NT2/D1 (cell line): ENCODE data around the gene SIT1.

Source experiments
- DNase-seq: peaks from one replicate; pipeline ENCODE4 v3.0.0-alpha.2; 2011; ENCODE audit warnings: low read depth, low spot score
- H3K27me3 ChIP-seq: 2 replicates; pipeline ENCODE4 v1.6.0; 2011; ENCODE audit warnings: mild to moderate bottlenecking; ENCODE audit not compliant: insufficient read length, insufficient read depth
- H3K36me3 ChIP-seq: 2 replicates; pipeline ENCODE4 v1.6.1; 2011; ENCODE audit warnings: mild to moderate bottlenecking, low read length, mixed read lengths; ENCODE audit not compliant: insufficient read depth, insufficient read length
- H3K4me1 ChIP-seq: 2 replicates; pipeline ENCODE4 v1.5.1; 2011; ENCODE audit not compliant: insufficient read depth, insufficient read length
- H3K4me3 ChIP-seq: 2 replicates; pipeline ENCODE4 v1.5.1; 2011; ENCODE audit warnings: low read depth; ENCODE audit not compliant: insufficient read length
- H3K9ac ChIP-seq: 2 replicates; pipeline ENCODE4 v1.6.0; 2011; ENCODE audit warnings: low read depth; ENCODE audit not compliant: insufficient read length
- H3K9me3 ChIP-seq: 2 replicates; pipeline ENCODE4 v1.5.1; 2011; ENCODE audit warnings: mild to moderate bottlenecking, low read length; ENCODE audit not compliant: insufficient read depth
- SUZ12 ChIP-seq: IDR thresholded peaks from 2 replicates; pipeline ENCODE4 v1.6.1; 2011; ENCODE audit not compliant: insufficient read length, insufficient read depth; ENCODE audit errors: extremely low read depth
- YY1 ChIP-seq: IDR thresholded peaks from 2 replicates; pipeline ENCODE4 v1.6.1; 2011; ENCODE audit not compliant: insufficient read length, insufficient read depth
- ZNF274 ChIP-seq: IDR thresholded peaks from 2 replicates; pipeline ENCODE4 v1.6.1; 2011; ENCODE audit warnings: mild to moderate bottlenecking, low read depth, low read length

SIT1 gene

GRCh38 chr9:35599763-35600604 is 50.7 kb downstream of the SIT1 start:
- H3K36me3 ChIP-seq, result no peaks in the 10 kb centered on the region
- DNase-seq, result no peak
- H3K4me1 ChIP-seq, result peaks cover 13% of the 10 kb centered on the region
- H3K4me3 ChIP-seq, result no peak overlapping the region
- TF ChIP-seq YY1, result no peak
- TF ChIP-seq ZNF274, result no peak
- TF ChIP-seq SUZ12, result no peak
- 0 out of 2 replicates have a peak, but pooled peaks cover 3% of the 10 kb centered on the region for H3K9me3 ChIP-seq
- no peak overlapping the region for H3K9ac ChIP-seq
- H3K27me3 ChIP-seq, result no peaks in the 10 kb centered on the region
